ENCODE results near the gene NMD3. TPM values are rescaled to one million over a fixed set of nuclear protein-coding genes. Genes with fewer than 3 reads are reported as not detected.

Gene NMD3
- total and polyA plus RNA-seq, 12 donors, result 22.2 to 76.9 (median 61.4) TPM

GRCh38 chr3:161251716-161252115 is 30.6 kb downstream of the NMD3 start:
- Histone ChIP-seq H3K4me1 (peaks cover 0 to 28% (median 16%) of the 10 kb centered on the region in 9 donors), H3K27me3 (no peaks in the 10 kb centered on the region), H3K27ac (no peak overlapping the region), H3K36me3 (peaks cover 0 to 98% (median 53%) of the 10 kb centered on the region in 9 donors), H3K9me3 (no peaks in the 10 kb centered on the region), H3K4me3 (no peak overlapping the region)
- DNase-seq (no peak), ATAC-seq (no peak)
- 95 to 98% methylated on average over 2 of the region's 2 CpGs for WGBS, 2 donors
- TF ChIP-seq CTCF (IDR thresholded peaks at IDR 0.05), result no peak
- intact Hi-C loops (cut with DNase I), result loop anchor here in 1 of 10 donors (10.0 kb wide), 1 partner anchor 727 kb away; no protein-coding TSS in a partner anchor

DNA sequence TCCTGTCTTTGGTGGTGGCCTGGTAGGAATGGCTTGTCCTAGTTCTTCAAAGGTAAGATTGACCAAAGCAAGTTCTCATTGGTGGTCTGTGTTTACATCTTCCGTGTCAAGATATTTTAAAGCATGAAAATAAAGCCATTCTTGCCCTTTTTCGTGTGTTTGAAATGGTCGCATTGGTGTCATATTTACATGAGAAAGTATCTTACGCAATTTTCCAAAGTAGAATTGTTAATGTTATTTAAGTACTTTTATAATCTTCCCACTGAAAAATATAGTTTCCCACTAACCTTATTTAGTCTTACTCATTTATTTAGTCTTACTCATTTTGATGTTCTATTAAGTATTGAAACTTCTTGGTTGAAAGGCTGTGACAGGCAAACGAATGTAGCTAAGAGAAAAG is 31.0 kb downstream of the NMD3 start:
- Histone ChIP-seq H3K27me3 (no peaks in the 10 kb centered on the region), H3K9me3 (no peaks in the 10 kb centered on the region), H3K4me3 (no peak overlapping the region), H3K27ac (no peak overlapping the region), H3K36me3 (peaks cover 0 to 98% (median 53%) of the 10 kb centered on the region in 9 donors), H3K4me1 (peaks cover 0 to 28% (median 16%) of the 10 kb centered on the region in 9 donors)
- no peak for DNase-seq
- TF ChIP-seq CTCF (IDR thresholded peaks at IDR 0.05), result no peak
- intact Hi-C loops (cut with DNase I), result loop anchor here in 1 of 10 donors (10.0 kb wide), 1 partner anchor 727 kb away; no protein-coding TSS in a partner anchor
- 95 to 96% methylated on average over 5 of the region's 5 CpGs for WGBS, 2 donors
- ATAC-seq, result no peak

DNA sequence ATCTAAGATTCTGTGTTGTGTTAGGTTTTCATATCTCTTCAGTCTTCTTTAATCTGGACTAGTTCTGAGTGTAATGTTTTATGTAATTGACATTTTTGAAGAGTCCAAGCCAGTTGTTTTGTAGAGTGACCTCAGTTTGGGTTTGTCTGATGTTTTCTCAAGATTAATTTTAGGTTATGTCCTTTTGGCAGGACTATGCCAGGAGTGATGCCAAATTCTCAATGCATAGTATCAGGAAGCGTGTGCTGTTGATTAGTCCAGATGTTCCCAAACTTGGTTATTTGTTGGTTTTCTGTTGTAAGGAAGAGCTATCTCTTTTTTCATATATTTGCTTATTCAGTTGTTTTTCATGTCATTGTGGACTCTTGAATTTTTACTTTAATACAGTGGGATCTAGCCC is 32.6 kb downstream of the NMD3 start:
- intact Hi-C loops (cut with DNase I), result loop anchor here in 1 of 10 donors (10.0 kb wide), 1 partner anchor 729 kb away; no protein-coding TSS in a partner anchor
- WGBS, 2 donors, result 30 to 32% methylated on average over 1 of the region's 1 CpG
- no peak for DNase-seq
- no peak overlapping the region for H3K4me3 ChIP-seq
- peaks cover 0 to 28% (median 16%) of the 10 kb centered on the region in 9 donors for H3K4me1 ChIP-seq
- peak in 3 of 8 donors; percentile 28 to 37 (median 28) for ATAC-seq
- H3K27me3 ChIP-seq, result no peaks in the 10 kb centered on the region
- H3K27ac ChIP-seq, result peak overlapping the region in 1 of 10 donors; percentile 32
- no peak for TF ChIP-seq CTCF (IDR thresholded peaks at IDR 0.05)
- H3K9me3 ChIP-seq, result no peaks in the 10 kb centered on the region
- peaks cover 0 to 98% (median 39%) of the 10 kb centered on the region in 9 donors for H3K36me3 ChIP-seq

DNA sequence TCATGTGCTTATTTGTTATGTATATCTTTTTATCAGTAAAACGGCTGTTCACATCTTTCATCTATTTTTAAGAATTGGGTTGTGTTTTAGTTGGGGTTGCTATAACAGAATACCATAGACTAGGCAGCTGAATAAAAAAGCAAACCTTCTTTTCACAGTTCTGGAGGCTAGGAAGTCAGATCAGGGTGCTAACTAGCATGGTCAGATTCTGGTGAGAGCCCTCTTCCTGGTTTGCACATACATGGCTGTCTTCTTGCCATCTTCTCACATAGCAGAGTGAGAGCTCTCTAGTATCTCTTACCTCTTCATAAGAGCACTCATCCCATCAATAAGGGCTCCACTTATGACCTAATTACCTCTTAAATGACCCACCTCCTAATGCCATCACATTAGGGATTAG is 33.8 kb downstream of the NMD3 start:
- no peak for DNase-seq
- ATAC-seq, result peak in 2 of 8 donors; percentile 20 to 49
- WGBS, 2 donors, result 33 to 43% methylated on average over 1 of the region's 1 CpG
- H3K27me3 ChIP-seq, result no peaks in the 10 kb centered on the region
- peaks cover 0 to 28% (median 16%) of the 10 kb centered on the region in 9 donors for H3K4me1 ChIP-seq
- peaks cover 0 to 91% (median 29%) of the 10 kb centered on the region in 9 donors for H3K36me3 ChIP-seq
- no peak for TF ChIP-seq CTCF (IDR thresholded peaks at IDR 0.05)
- intact Hi-C loops (cut with DNase I), result loop anchor here in 1 of 10 donors (5.0 to 10.0 kb wide), 2 partner anchors 730 to 1437 kb away; no protein-coding TSS in a partner anchor
- peaks cover 0 to under 1% (median 0%) of the 10 kb centered on the region in 11 donors for H3K9me3 ChIP-seq
- peak overlapping the region in 1 of 10 donors; percentile 32 for H3K27ac ChIP-seq
- no peak overlapping the region for H3K4me3 ChIP-seq

Measured in heart right ventricle (tissue), 16 donors.